GM12801 (cell line): ENCODE measurements around the gene VAC14.

Experiments
- TF ChIP-seq, protein P1 (sequence below): IDR thresholded peaks from one replicate; pipeline ENCODE4 v1.5.1; 2011; ENCODE audit warnings: control low read depth; ENCODE audit not compliant: insufficient read length; ENCODE audit errors: extremely low read depth

VAC14 gene

GRCh38 chr16:70803319-70803718, 2.4 kb upstream of the VAC14 start:
- TF ChIP-seq, protein P1, sequence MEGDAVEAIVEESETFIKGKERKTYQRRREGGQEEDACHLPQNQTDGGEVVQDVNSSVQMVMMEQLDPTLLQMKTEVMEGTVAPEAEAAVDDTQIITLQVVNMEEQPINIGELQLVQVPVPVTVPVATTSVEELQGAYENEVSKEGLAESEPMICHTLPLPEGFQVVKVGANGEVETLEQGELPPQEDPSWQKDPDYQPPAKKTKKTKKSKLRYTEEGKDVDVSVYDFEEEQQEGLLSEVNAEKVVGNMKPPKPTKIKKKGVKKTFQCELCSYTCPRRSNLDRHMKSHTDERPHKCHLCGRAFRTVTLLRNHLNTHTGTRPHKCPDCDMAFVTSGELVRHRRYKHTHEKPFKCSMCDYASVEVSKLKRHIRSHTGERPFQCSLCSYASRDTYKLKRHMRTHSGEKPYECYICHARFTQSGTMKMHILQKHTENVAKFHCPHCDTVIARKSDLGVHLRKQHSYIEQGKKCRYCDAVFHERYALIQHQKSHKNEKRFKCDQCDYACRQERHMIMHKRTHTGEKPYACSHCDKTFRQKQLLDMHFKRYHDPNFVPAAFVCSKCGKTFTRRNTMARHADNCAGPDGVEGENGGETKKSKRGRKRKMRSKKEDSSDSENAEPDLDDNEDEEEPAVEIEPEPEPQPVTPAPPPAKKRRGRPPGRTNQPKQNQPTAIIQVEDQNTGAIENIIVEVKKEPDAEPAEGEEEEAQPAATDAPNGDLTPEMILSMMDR, result no peak

DNA sequence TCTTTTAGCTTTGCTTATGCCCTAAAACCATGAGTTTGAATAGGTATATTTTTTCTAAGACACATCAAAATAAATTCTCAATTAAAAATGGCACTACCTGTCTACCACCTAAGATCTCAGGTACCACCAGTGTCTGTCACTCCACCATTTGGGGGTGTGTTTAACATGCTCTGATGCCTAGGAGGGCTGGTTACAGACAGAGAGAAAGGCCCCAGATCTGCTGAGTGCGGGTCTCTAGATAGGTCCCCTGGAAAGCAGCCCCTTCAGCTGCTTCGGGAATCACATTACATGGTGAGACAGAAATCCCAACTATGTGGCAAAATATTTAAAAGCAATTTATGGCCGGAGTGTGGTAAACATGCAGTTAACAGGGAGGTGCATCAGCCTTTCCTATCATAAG, 653 bp upstream of the VAC14 start:
- TF ChIP-seq, protein P1, result no peak

DNA sequence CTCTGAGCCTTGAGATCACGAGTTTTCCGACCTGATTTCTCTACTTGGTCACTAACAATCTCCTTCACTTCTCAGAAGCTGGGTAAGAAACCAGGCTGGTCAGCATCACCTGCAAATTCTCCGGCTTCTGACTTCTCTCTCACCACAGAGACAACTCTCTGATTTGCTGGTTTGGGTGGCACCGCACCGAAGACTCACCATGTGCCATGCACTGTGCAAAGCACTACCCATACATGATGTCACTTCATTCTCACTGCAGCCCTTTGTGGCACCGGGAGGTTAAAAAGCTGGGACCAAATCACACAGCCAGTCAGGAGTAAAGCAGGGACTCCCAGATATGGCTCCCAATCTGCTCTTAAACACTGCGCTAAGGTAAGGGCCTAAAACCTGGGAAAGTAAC, 647 bp downstream of the VAC14 start:
- TF ChIP-seq, protein P1, result no peak

GRCh38 chr16:70796301-70796700, 4.7 kb downstream of the VAC14 start:
- TF ChIP-seq, protein P1, result no peak

GRCh38 chr16:70795296-70795912, 5.6 kb downstream of the VAC14 start:
- TF ChIP-seq, protein P1, result no peak

- TF ChIP-seq, protein P1, result no peak
These were observed 7.0 kb downstream of the VAC14 start for GRCh38 chr16:70793851-70794502.

DNA sequence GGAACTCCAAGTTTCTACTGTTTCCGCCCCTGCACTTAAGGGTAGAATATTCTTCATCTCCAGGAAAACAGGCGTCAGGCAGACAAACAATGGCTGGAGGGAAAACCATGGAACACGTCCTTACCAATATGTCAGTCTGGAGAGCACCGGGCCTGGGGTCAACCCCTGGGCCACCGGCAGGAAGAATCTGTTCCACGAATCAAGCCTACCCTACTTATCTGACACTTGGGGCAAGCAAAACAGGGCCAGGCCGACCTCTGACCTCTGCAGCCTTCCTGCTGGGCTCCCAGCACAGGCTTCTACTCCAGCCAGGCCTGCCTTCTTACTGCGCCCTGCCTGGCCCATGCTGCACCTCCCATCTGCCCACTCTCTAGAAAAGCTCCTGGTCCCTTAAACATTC, 10.1 kb downstream of the VAC14 start:
- TF ChIP-seq, protein P1, result no peak
